ENCODE measurements around the gene RB1.

DNA sequence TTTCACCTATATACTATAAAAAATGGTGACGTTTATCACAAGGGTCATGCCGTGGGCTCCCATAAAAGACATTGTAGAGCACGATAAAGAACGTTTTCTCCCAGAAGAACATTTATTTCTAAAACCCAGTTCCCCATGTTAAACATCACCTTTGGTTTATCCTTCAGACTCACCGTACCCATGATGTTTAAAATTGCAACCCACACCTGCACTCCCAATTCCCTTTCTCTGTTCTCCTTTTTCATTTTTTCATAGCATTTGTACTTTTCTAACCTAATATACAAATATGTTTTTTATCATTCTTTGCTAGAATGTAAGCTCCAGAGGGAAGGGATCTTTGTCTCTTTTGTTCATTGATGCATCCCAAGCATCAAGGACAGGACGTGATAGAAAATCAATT lies 227.3 kb downstream of the RB1 start:
- TF ChIP-seq, protein P1, sequence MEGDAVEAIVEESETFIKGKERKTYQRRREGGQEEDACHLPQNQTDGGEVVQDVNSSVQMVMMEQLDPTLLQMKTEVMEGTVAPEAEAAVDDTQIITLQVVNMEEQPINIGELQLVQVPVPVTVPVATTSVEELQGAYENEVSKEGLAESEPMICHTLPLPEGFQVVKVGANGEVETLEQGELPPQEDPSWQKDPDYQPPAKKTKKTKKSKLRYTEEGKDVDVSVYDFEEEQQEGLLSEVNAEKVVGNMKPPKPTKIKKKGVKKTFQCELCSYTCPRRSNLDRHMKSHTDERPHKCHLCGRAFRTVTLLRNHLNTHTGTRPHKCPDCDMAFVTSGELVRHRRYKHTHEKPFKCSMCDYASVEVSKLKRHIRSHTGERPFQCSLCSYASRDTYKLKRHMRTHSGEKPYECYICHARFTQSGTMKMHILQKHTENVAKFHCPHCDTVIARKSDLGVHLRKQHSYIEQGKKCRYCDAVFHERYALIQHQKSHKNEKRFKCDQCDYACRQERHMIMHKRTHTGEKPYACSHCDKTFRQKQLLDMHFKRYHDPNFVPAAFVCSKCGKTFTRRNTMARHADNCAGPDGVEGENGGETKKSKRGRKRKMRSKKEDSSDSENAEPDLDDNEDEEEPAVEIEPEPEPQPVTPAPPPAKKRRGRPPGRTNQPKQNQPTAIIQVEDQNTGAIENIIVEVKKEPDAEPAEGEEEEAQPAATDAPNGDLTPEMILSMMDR (IDR thresholded peaks at IDR 0.05) = no peak
- TF ChIP-seq EZH2 (IDR thresholded peaks at IDR 0.05; ENCODE audit: borderline replicate concordance, insufficient read depth, low read depth, low read length, poor library complexity, severe bottlenecking) = no peak

Measured in B cell (primary cell).